ENCODE measurements around the gene CNTNAP5. TPM values are rescaled to one million over a fixed set of nuclear protein-coding genes. Genes with fewer than 3 reads are reported as not detected.

CNTNAP5 gene
- total RNA-seq, 1 experiment from 2014 or later: not detected

GRCh38 chr2:124046332-124046731 is 21.2 kb downstream of the CNTNAP5 start:
- no peak overlapping the region for H3K27ac Mint-ChIP-seq (ENCODE audit: unreplicated experiment)
- H3K36me3 Mint-ChIP-seq (ENCODE audit: insufficient read depth, unreplicated experiment): no peaks in the 10 kb centered on the region
- no TSS peak for BruUV-seq (replicated peaks)
- no peaks in the 10 kb centered on the region for H3K4me1 Mint-ChIP-seq (ENCODE audit: low read depth, unreplicated experiment)
- CTCF ChIA-PET: no interaction called here
- H3K4me3 Mint-ChIP-seq (ENCODE audit: low read depth, unreplicated experiment): no peak overlapping the region
- peaks cover 4% of the 10 kb centered on the region for H3K9me3 Mint-ChIP-seq (ENCODE audit: low read depth, unreplicated experiment)
- TF ChIP-seq CTCF (IDR thresholded peaks at IDR 0.05; ENCODE audit: unreplicated experiment): no peak
- no peaks in the 10 kb centered on the region for H3K27me3 Mint-ChIP-seq (ENCODE audit: unreplicated experiment)
- intact Hi-C loops (cut with micrococcal nuclease; ENCODE audit: unreplicated experiment): no loop called here
- DNase-seq: no peak

GRCh38 chr2:124048102-124048501 is 23.0 kb downstream of the CNTNAP5 start:
- Mint-ChIP-seq H3K36me3 (ENCODE audit: insufficient read depth, unreplicated experiment) (no peaks in the 10 kb centered on the region), H3K4me3 (ENCODE audit: low read depth, unreplicated experiment) (no peak overlapping the region), H3K27me3 (ENCODE audit: unreplicated experiment) (no peaks in the 10 kb centered on the region), H3K9me3 (ENCODE audit: low read depth, unreplicated experiment) (peaks cover 4% of the 10 kb centered on the region), H3K27ac (ENCODE audit: unreplicated experiment) (no peak overlapping the region), H3K4me1 (ENCODE audit: low read depth, unreplicated experiment) (no peaks in the 10 kb centered on the region)
- CTCF ChIA-PET: no interaction called here
- no peak for DNase-seq
- TF ChIP-seq CTCF (IDR thresholded peaks at IDR 0.05; ENCODE audit: unreplicated experiment): no peak
- no TSS peak for BruUV-seq (replicated peaks)
- intact Hi-C loops (cut with micrococcal nuclease; ENCODE audit: unreplicated experiment): no loop called here

GRCh38 chr2:124048664-124049063 is 23.6 kb downstream of the CNTNAP5 start:
- no peak overlapping the region for H3K27ac Mint-ChIP-seq (ENCODE audit: unreplicated experiment)
- CTCF ChIA-PET: no interaction called here
- peaks cover 4% of the 10 kb centered on the region for H3K9me3 Mint-ChIP-seq (ENCODE audit: low read depth, unreplicated experiment)
- H3K4me1 Mint-ChIP-seq (ENCODE audit: low read depth, unreplicated experiment): no peaks in the 10 kb centered on the region
- intact Hi-C loops (cut with micrococcal nuclease; ENCODE audit: unreplicated experiment): no loop called here
- no peak overlapping the region for H3K4me3 Mint-ChIP-seq (ENCODE audit: low read depth, unreplicated experiment)
- DNase-seq: no peak
- no peak for TF ChIP-seq CTCF (IDR thresholded peaks at IDR 0.05; ENCODE audit: unreplicated experiment)
- no TSS peak for BruUV-seq (replicated peaks)
- no peaks in the 10 kb centered on the region for H3K36me3 Mint-ChIP-seq (ENCODE audit: insufficient read depth, unreplicated experiment)
- no peaks in the 10 kb centered on the region for H3K27me3 Mint-ChIP-seq (ENCODE audit: unreplicated experiment)

GRCh38 chr2:124049136-124049535 is 24.0 kb downstream of the CNTNAP5 start:
- CTCF ChIA-PET: no interaction called here
- DNase-seq: no peak
- no peak overlapping the region for H3K27ac Mint-ChIP-seq (ENCODE audit: unreplicated experiment)
- intact Hi-C loops (cut with micrococcal nuclease; ENCODE audit: unreplicated experiment): no loop called here
- no peak overlapping the region for H3K4me3 Mint-ChIP-seq (ENCODE audit: low read depth, unreplicated experiment)
- H3K9me3 Mint-ChIP-seq (ENCODE audit: low read depth, unreplicated experiment): no peaks in the 10 kb centered on the region
- BruUV-seq (replicated peaks): no TSS peak
- TF ChIP-seq CTCF (IDR thresholded peaks at IDR 0.05; ENCODE audit: unreplicated experiment): no peak
- no peaks in the 10 kb centered on the region for H3K27me3 Mint-ChIP-seq (ENCODE audit: unreplicated experiment)
- no peaks in the 10 kb centered on the region for H3K36me3 Mint-ChIP-seq (ENCODE audit: insufficient read depth, unreplicated experiment)
- no peaks in the 10 kb centered on the region for H3K4me1 Mint-ChIP-seq (ENCODE audit: low read depth, unreplicated experiment)
